ENCODE results near the gene ADRB1.

- no peak for TF ChIP-seq HMG20B (CRISPR knock-in tag; conservative IDR thresholded peaks at IDR 0.05)
- TF ChIP-seq MAFF (IDR thresholded peaks at IDR 0.05; ENCODE audit: low read depth, low read length), result no peak
- TF ChIP-seq MNT (IDR thresholded peaks at IDR 0.05), result no peak
- no peak for TF ChIP-seq FOXK2 (IDR thresholded peaks at IDR 0.05)
- TF ChIP-seq EP300 (IDR thresholded peaks at IDR 0.05; ENCODE audit: low read depth in 2 of 2, low read length in 2 of 2), result no peak
- no peak for TF ChIP-seq EP300 (CRISPR knock-in tag; IDR thresholded peaks at IDR 0.05; ENCODE audit: borderline replicate concordance)
- no peak for TF ChIP-seq ZNF274 (CRISPR knock-in tag; IDR thresholded peaks at IDR 0.05)
- no peak for TF ChIP-seq ESRRA (CRISPR knock-in tag; IDR thresholded peaks at IDR 0.05; ENCODE audit: low read depth)
- TF ChIP-seq, protein P1, sequence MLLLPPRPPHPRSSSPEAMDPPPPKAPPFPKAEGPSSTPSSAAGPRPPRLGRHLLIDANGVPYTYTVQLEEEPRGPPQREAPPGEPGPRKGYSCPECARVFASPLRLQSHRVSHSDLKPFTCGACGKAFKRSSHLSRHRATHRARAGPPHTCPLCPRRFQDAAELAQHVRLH (CRISPR knock-in tag; IDR thresholded peaks at IDR 0.05; ENCODE audit: borderline replicate concordance, low read depth), result no peak
- TF ChIP-seq RFX5 (IDR thresholded peaks at IDR 0.05; ENCODE audit: low read depth, low read length), result no peak
- TF ChIP-seq, protein P2, sequence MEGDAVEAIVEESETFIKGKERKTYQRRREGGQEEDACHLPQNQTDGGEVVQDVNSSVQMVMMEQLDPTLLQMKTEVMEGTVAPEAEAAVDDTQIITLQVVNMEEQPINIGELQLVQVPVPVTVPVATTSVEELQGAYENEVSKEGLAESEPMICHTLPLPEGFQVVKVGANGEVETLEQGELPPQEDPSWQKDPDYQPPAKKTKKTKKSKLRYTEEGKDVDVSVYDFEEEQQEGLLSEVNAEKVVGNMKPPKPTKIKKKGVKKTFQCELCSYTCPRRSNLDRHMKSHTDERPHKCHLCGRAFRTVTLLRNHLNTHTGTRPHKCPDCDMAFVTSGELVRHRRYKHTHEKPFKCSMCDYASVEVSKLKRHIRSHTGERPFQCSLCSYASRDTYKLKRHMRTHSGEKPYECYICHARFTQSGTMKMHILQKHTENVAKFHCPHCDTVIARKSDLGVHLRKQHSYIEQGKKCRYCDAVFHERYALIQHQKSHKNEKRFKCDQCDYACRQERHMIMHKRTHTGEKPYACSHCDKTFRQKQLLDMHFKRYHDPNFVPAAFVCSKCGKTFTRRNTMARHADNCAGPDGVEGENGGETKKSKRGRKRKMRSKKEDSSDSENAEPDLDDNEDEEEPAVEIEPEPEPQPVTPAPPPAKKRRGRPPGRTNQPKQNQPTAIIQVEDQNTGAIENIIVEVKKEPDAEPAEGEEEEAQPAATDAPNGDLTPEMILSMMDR (CRISPR knock-in tag; IDR thresholded peaks at IDR 0.05), result no peak
- TF ChIP-seq MXI1 (IDR thresholded peaks at IDR 0.05; ENCODE audit: borderline replicate concordance, low read depth, low read length), result no peak
- TF ChIP-seq ZNF776 (CRISPR knock-in tag; IDR thresholded peaks at IDR 0.05), result no peak
Observed at GRCh38 chr10:114042895-114043531, 653 bp upstream of the ADRB1 start.

Measured in HepG2 (cell line).